SK-N-SH (cell line): ENCODE results near the gene SLC52A3.

Source experiments
- CHD2 ChIP-seq: fragments of 150-350 bp; IDR thresholded peaks from 2 replicates; pipeline ENCODE4 v1.6.1; 2018; ENCODE audit warnings: low read length; ENCODE audit not compliant: partially characterized antibody
- CTCF ChIP-seq: fragments of 200-600 bp; sonication (generic); IDR thresholded peaks from 2 replicates; pipeline ENCODE4 v1.6.1; 2017; ENCODE audit warnings: antibody characterized with exemption, mild to moderate bottlenecking, moderate library complexity
- EZH2phosphoT487 ChIP-seq: fragments of 200-600 bp; sonication (generic); IDR thresholded peaks from 2 replicates; pipeline ENCODE4 v1.6.1; 2017; ENCODE audit warnings: low read depth, mixed run types, mild to moderate bottlenecking, antibody characterized with exemption, moderate library complexity, borderline replicate concordance
- MAX ChIP-seq: IDR thresholded peaks from 2 replicates; pipeline ENCODE4 v1.4.0; 2012; ENCODE audit warnings: low read depth
- POLR2AphosphoS5 ChIP-seq: IDR thresholded peaks from 2 replicates; pipeline ENCODE4 v1.6.1; 2012; ENCODE audit warnings: low read depth, low read length
- RCOR1 ChIP-seq: fragments of 150-350 bp; IDR thresholded peaks from 2 replicates; pipeline ENCODE4 v1.6.1; 2017; ENCODE audit warnings: antibody characterized with exemption, low read length
- RFX5 ChIP-seq: IDR thresholded peaks from 2 replicates; pipeline ENCODE4 v1.6.1; 2012; ENCODE audit warnings: mild to moderate bottlenecking, improper control_type of control experiment, low read length

GRCh38 chr20:787825-788224 lies 19.5 kb upstream of the SLC52A3 start:
- TF ChIP-seq CTCF (no peak), RCOR1 (no peak), CHD2 (no peak), MAX (no peak), RFX5 (no peak), EZH2phosphoT487 (no peak), POLR2AphosphoS5 (no peak)
